GM12873 (cell line): ENCODE measurements around the gene LMAN1L.

Experiments
- TF ChIP-seq, protein P1 (sequence below): IDR thresholded peaks from 2 replicates; pipeline ENCODE4 v1.5.1; 2012; ENCODE audit warnings: low read depth, mild to moderate bottlenecking, moderate library complexity, low read length, control low read depth; ENCODE audit not compliant: insufficient read depth; ENCODE audit errors: missing control alignments

Gene LMAN1L

DNA sequence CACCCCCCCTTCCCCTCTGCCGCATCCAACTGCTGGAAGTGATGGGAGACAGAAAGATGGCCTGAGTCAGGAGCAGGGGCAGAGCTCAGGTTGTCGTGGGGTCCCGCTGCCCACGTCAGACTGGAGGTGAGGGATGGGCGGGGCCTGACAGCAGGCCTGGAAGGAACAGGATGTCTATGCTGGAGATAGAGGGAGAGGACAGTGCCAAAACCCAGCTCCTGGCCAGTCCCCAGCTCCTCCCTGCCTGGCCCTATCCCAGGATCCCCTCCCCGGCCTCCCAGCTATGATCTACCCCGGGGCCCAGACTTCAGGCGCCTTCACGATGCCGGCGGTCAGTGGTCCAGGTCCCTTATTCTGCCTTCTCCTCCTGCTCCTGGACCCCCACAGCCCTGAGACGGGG is at the start of gene LMAN1L:
Gene LMAN1L, plus strand, starts transcription at position 303 of the 400 bp plus-strand sequence. Its CDS starts 20 bp downstream, at position 323.
- TF ChIP-seq, protein P1, sequence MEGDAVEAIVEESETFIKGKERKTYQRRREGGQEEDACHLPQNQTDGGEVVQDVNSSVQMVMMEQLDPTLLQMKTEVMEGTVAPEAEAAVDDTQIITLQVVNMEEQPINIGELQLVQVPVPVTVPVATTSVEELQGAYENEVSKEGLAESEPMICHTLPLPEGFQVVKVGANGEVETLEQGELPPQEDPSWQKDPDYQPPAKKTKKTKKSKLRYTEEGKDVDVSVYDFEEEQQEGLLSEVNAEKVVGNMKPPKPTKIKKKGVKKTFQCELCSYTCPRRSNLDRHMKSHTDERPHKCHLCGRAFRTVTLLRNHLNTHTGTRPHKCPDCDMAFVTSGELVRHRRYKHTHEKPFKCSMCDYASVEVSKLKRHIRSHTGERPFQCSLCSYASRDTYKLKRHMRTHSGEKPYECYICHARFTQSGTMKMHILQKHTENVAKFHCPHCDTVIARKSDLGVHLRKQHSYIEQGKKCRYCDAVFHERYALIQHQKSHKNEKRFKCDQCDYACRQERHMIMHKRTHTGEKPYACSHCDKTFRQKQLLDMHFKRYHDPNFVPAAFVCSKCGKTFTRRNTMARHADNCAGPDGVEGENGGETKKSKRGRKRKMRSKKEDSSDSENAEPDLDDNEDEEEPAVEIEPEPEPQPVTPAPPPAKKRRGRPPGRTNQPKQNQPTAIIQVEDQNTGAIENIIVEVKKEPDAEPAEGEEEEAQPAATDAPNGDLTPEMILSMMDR, result no peak

DNA sequence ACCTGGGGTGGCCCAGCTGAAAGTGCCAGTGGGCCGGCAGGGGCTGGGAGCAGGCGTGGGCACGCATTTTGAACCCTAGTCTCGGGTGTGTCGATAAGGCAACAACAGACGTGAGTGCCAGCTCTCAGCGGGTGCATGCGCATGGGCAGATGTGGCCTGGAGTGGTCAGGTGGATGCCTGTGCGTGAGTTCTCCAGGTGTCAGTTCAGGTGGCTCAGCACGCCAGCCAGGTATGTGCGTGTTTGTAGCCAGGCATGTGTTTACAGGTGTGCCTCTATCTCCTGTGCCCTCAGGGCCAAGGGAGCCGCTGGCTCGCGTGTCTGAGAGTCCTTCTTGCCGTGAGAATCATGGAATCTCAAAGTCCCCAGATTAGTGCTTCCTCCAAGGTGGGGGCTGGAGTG is 49.2 kb upstream of the LMAN1L start:
- TF ChIP-seq, protein P1, result no peak

DNA sequence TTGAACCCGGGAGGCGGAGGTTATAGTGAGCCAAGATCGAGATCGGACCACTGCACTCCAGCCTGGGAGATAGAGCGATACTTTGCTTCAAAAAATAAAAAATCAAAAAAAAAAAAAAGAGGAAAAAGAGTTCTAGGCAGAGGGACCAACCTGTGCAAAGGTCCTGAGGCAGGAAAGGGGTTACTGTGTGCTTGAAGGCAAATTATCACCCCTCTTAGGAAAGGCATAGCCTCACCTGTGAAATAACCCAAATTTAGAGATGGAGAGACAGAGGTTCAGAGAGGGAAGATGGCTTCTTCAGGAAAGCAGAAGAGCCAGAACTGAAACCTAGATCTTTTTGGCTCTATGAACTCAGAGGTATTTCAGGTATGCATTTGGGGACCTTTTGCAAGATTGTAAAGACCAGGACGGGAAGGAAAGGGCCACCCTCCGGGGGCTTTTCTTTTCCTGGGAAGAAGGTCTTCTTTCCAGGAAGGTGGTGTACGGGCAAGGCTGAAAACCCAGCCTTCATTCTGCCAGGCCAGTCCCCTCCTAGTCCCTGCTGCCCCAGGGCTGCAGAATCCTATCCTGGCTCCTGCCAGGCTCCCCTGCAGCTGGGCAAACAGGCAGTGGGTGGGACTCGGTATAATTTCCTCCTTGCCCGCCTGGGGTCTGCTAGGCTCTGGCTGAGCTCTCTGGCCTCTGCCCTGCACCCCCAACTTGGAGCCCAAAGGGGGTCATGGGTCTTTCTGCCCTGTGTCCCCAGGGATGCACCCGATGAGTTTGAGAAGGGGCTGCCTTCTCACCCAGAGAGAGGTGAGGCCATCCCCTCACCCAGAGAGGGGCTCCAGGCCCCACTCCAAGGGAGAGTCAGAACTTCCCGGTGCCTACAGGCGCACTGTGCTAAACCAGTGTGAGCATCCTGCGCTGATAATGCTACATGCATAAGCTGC is 45.2 kb upstream of the LMAN1L start:
- TF ChIP-seq, protein P1, result no peak

DNA sequence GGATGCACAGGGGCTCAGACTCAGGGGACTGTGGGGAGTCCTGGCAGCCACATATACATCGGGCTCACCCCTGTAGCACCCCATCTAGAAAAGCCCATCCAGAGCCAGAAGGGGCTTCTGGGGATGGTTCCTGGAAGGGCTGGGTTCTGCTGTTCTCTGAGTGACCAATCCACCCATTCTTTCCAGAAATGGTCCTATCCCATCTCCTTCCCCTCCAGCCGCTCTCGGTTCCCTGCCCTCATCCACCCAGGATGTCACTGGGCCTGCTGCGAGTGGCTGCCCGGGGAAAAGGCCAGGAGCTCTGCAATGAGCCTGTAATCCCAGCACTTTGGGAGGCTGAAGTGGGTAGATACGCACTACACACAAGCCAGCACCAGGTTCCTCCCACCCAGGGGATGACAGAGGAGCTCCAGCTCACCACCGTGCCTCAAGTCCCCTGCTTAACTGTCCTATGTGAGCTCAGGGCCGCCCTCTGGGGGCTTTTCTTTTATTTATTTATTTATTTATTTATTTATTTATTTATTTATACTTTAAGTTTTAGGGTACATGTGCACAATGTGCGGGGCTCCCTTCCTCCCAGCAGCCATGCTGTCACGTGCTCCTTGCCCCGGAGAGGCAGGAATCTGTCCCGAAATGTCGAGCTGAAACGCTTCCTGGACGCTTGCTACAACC is 44.4 kb upstream of the LMAN1L start:
- TF ChIP-seq, protein P1, result no peak

DNA sequence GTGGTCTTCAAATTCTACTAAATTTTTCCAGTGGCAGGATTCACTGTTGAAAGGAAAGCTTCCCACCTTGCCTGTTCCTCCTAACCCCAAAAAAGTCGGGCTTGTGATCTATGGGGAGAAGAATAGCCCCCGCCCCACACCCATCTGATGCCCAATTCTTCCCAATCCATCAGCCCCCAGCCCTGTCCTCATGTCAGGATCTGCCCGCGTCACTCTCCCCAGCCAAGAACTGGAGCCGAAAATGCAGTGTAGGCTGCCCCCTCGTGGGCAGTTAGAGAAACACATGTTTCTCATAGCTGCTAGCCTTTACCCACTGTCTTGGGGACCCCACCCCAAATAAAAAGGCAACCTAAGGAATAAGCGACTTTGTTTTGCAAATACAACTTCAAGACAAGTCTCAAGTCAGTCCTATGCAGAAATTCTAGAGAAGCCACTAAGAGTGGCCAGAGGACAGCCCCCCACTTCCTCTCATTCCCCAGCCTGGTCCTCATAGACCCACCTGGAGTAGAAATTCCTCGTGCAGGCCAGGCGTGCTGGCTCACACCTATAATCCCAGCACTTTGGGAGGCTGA is 43.8 kb upstream of the LMAN1L start:
- TF ChIP-seq, protein P1, result peak; percentile 84

DNA sequence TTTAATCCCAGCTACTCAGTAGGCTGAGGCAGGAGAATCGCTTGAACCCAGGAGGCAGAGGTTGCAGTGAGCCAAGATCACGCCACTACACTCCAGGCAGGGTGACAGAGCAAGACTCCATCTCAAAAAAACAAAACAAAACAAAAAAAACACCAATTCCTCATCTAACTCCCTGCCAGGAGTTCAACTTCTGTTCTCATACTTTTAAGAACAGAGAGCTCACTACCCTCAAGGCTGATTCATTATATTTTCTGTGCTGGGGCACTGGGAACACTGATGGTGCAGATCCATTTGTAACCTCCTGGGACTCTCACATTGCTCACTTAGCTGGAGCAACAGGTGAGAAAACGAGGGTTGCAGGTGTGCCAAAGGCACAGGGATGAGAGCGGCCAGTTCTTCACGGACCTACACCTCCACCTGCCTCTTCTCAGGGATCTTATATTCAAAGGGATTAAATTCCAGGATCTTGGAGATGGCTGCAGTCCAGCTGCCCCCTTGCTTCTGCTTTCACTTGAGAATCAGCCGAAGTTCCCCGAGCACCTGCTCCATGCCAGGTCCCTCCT is 43.1 kb upstream of the LMAN1L start:
- TF ChIP-seq, protein P1, result no peak
